Endothelial cell of coronary artery (primary cell): Measurements from ENCODE around the gene CD48. TPM values are rescaled to one million over a fixed set of nuclear protein-coding genes. Genes with fewer than 3 reads are reported as not detected.

Experiments
- total RNA-seq: library from RNA; depleted of rRNA; stranded (reverse); fragments of >200 nt; gene quantifications from 2 replicates; pipeline ENCODE4 v1.2.3, GENCODE V29; 2014

The CD48 gene, protein sequence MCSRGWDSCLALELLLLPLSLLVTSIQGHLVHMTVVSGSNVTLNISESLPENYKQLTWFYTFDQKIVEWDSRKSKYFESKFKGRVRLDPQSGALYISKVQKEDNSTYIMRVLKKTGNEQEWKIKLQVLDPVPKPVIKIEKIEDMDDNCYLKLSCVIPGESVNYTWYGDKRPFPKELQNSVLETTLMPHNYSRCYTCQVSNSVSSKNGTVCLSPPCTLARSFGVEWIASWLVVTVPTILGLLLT
- not detected in 2 replicates for total RNA-seq

DNA sequence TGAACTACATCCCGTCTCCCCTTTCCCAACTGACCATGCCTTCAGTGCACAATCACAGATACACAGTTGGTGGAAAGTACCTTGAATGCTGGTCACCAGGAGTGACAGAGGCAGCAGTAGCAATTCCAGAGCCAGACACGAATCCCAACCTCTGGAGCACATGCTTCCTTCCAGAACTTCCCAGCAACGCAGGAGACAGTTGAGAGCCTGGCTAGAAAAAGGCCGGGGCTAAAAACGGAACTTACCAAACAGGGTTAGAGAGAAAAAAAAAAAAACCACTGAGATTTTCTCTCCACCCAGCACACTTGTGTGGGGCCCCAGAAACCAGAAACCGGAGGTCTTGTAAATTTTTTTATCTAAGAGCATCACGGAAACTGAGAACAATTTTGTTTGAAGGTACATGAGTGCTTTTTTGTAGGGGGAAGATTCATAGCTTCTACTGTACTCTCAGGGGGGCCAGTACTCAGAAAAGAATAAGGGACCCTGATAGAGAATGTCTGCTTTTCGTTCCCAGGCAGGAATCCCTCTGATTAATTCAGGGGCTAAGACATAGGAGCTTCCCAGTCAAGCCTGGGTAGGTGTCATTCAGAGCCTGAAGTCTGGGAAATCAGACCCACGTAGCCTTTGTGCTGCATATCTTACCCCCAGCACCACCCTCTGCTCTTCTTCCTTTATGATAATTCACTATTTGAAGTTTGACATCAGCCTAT, at the start of gene CD48:
Gene CD48, minus strand, starts transcription at position 221 of the 710 bp plus-strand sequence. Its CDS starts 59 bp downstream, at position 162.

DNA sequence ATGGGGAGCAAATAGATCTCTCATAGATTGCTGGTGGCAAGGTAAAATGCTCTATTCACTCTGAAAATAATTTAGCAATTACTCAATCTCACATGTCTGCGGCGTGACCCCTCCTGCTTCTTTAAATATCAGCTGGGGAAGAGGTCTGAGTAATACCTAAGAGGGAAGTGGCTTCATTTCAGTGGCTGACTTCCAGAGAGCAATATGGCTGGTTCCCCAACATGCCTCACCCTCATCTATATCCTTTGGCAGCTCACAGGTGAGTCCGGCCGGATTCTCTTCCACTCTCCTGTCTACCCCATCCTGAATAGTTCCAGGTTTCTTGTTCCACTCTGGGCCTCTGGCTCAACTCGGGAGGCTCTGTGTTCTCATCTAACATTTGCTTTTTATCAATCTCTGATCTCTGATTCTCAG, 27.5 kb upstream of the CD48 start, which contains the start of gene SLAMF7:
Gene SLAMF7, plus strand, starts transcription at position 150 of the 414 bp plus-strand sequence. Its CDS starts 55 bp downstream, at position 205.

DNA sequence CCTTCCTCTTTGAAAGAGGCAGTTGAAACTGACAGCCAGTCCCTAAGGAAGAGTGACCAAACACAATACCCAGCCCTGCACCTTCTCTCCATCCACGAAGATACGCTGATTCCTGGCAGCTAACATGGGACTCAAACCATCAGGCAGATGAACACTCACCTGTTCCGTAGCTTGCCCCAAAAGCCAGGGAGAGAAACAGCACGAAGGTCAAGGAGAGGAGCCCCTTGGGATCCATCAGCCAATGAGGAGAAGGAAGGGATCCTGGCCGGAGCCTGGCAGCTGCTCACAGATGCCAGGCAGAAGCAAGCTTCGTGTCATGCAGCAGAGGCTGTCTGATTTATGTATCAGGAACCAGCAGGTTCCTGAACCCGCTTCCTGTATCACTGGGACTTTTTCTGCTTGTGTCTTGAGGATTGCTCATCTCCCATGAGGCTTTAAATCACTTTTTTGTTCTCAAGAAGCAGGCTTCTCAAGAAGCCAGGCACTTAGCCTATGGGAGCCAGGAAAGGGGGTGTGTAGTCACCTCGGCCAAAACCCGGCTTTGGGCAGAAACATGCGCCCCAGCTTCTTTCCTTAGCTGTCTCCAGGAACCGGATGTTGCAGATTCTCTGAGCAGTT, 64.8 kb downstream of the CD48 start, which contains the start of gene SLAMF1:
Gene SLAMF1, minus strand, starts transcription at position 334 of the 618 bp plus-strand sequence. Its CDS starts 99 bp downstream, at position 235.

Other genes starting within 250 kb of the CD48 start
- not detected in 2 replicates for gene SLAMF6, start 188.6 kb downstream of the CD48 start, total RNA-seq
- not detected in 2 replicates for gene CD84, start 132.3 kb downstream of the CD48 start, total RNA-seq
- not detected in 2 replicates for gene SLAMF1, start 64.8 kb downstream of the CD48 start, total RNA-seq
- gene SLAMF7, start 27.4 kb upstream of the CD48 start, total RNA-seq = 0.09 TPM in 1 of 2 replicates, not detected in the other
- gene LY9, start 84.4 kb upstream of the CD48 start, total RNA-seq = not detected in 2 replicates
- 0.09 TPM in 1 of 2 replicates, not detected in the other for gene CD244, start 151.1 kb upstream of the CD48 start, total RNA-seq
- 0.27 and 0.38 TPM in 2 replicates for gene ITLN1, start 173.4 kb upstream of the CD48 start, total RNA-seq
- gene ITLN2, start 243.0 kb upstream of the CD48 start, total RNA-seq = 0.18 and 1.3 TPM in 2 replicates